IMR-90 (cell line): ENCODE data around the gene EHBP1L1. TPM values are rescaled to one million over a fixed set of nuclear protein-coding genes. Genes with fewer than 3 reads are reported as not detected.

ENCODE experiments used
- ATAC-seq: fragments of 200-7000 bp; cut with Tn5 transposase; 2 replicates; pipeline ENCODE4 v1.9.1; 2020; ENCODE audit warnings: low read depth, mild to moderate bottlenecking, moderate library complexity
- BruUV-seq: library from RNA; stranded (reverse); fragments of 400-500 nt; replicated peaks from 2 replicates; lab custom pipeline; 2021; lab: Mats Ljungman, UMichigan
- CTCF ChIA-PET: fragments of 300-600 bp; formaldehyde crosslinking; extraction: SDS; loops from one replicate; lab custom pipeline; 2021; ENCODE audit warnings: antibody characterized with exemption; lab: Yijun Ruan, JAX
- POLR2A ChIA-PET: fragments of 300-600 bp; sonication (Branson Sonifier 250); formaldehyde crosslinking; loops from one replicate; lab custom pipeline; 2022; ENCODE audit warnings: antibody characterized with exemption; ENCODE audit not compliant: unreplicated experiment; lab: Charles Lee
- DNase-seq: peaks from one replicate; pipeline ENCODE4 v3.0.0; 2013
- H2AFZ ChIP-seq: replicated peaks from 2 replicates; pipeline ENCODE3; 2013; ENCODE audit warnings: low read length, mild to moderate bottlenecking; ENCODE audit not compliant: poor library complexity
- H2AK5ac ChIP-seq: 2 replicates; pipeline ENCODE4 v1.6.1; 2013; ENCODE audit warnings: low read depth, low read length, inconsistent platforms
- H2AK9ac ChIP-seq: replicated peaks from 2 replicates; pipeline ENCODE3; 2013; ENCODE audit warnings: mild to moderate bottlenecking, low read depth, low read length, moderate library complexity; ENCODE audit not compliant: poor library complexity
- H2BK120ac ChIP-seq: 2 replicates; pipeline ENCODE4 v1.6.1; 2013; ENCODE audit warnings: low read depth, low read length, inconsistent platforms
- H2BK15ac ChIP-seq: 3 replicates; pipeline ENCODE4 v1.6.1; 2013; ENCODE audit warnings: low read depth, low read length, inconsistent platforms
- H2BK20ac ChIP-seq: 2 replicates; pipeline ENCODE4 v1.6.1; 2013; ENCODE audit warnings: low read depth, mild to moderate bottlenecking, inconsistent platforms, low read length, moderate library complexity
- H2BK5ac ChIP-seq: 2 replicates; pipeline ENCODE4 v1.6.1; 2013; ENCODE audit warnings: mild to moderate bottlenecking, low read depth, low read length, inconsistent platforms; ENCODE audit not compliant: poor library complexity, severe bottlenecking
- H3K14ac ChIP-seq: replicated peaks from 2 replicates; pipeline ENCODE4 v1.6.1; 2013; ENCODE audit warnings: low read depth, low read length, inconsistent platforms
- H3K18ac ChIP-seq: 2 replicates; pipeline ENCODE4 v1.6.1; 2013; ENCODE audit warnings: low read depth, low read length, control low read depth
- H3K23ac ChIP-seq: 2 replicates; pipeline ENCODE4 v1.6.1; 2013; ENCODE audit warnings: low read depth, low read length, inconsistent platforms
- H3K27ac ChIP-seq: 2 replicates; pipeline ENCODE4 v1.5.1; 2013; ENCODE audit warnings: mild to moderate bottlenecking, control low read depth, low read length; ENCODE audit not compliant: insufficient read depth
- H3K27me3 ChIP-seq: 2 replicates; pipeline ENCODE4 v1.6.1; 2013; ENCODE audit warnings: low read length; ENCODE audit not compliant: control insufficient read depth, insufficient read depth
- H3K36me3 ChIP-seq: 2 replicates; pipeline ENCODE4 v1.6.1; 2013; ENCODE audit warnings: low read length, mixed read lengths; ENCODE audit not compliant: control insufficient read depth, insufficient read depth
- H3K4ac ChIP-seq: 2 replicates; pipeline ENCODE4 v1.6.1; 2013; ENCODE audit warnings: low read depth, low read length, inconsistent platforms
- H3K4me1 ChIP-seq: 2 replicates; pipeline ENCODE4 v1.6.1; 2013; ENCODE audit warnings: low read length, mixed read lengths; ENCODE audit not compliant: control insufficient read depth, insufficient read depth
- H3K4me2 ChIP-seq: 2 replicates; pipeline ENCODE4 v1.6.1; 2013; ENCODE audit warnings: low read depth, mild to moderate bottlenecking, control low read depth, low read length, moderate library complexity
- H3K4me3 ChIP-seq: 2 replicates; pipeline ENCODE4 v1.5.1; 2013; ENCODE audit warnings: low read depth, mild to moderate bottlenecking, control low read depth, low read length, moderate library complexity; ENCODE audit not compliant: insufficient read depth
- H3K56ac ChIP-seq: 2 replicates; pipeline ENCODE4 v1.6.1; 2013; ENCODE audit warnings: low read length, inconsistent platforms; ENCODE audit not compliant: insufficient read depth; ENCODE audit errors: extremely low read depth
- H3K79me1 ChIP-seq, 2 experiments: 2 replicates each; pipeline ENCODE4 v1.6.1; 2013; ENCODE audit warnings: low read length in 2 of 2, inconsistent platforms in 1 of 2, low read depth in 1 of 2
- H3K9ac ChIP-seq: 2 replicates; pipeline ENCODE4 v1.6.1; 2013; ENCODE audit warnings: low read depth, low read length, control low read depth
- H3K9me1 ChIP-seq: 2 replicates; pipeline ENCODE4 v1.6.1; 2013; ENCODE audit warnings: low read length, inconsistent platforms; ENCODE audit not compliant: insufficient read depth
- H3K9me3 ChIP-seq: 2 replicates; pipeline ENCODE4 v1.6.1; 2013; ENCODE audit warnings: low read length; ENCODE audit not compliant: control insufficient read depth, insufficient read depth
- H4K20me1 ChIP-seq: 2 replicates; pipeline ENCODE4 v1.6.1; 2013; ENCODE audit warnings: low read length, inconsistent platforms; ENCODE audit not compliant: insufficient read depth
- H4K5ac ChIP-seq: 2 replicates; pipeline ENCODE4 v1.6.1; 2013; ENCODE audit warnings: mild to moderate bottlenecking, low read depth, low read length, control low read depth
- H4K8ac ChIP-seq, 2 experiments: 2 replicates each; pipeline ENCODE4 v1.6.1; 2013; ENCODE audit warnings: low read depth in 2 of 2, low read length in 2 of 2, control low read depth in 1 of 2, inconsistent platforms in 1 of 2
- H4K91ac ChIP-seq: 2 replicates; pipeline ENCODE4 v1.6.1; 2013; ENCODE audit warnings: low read depth, low read length, inconsistent platforms; ENCODE audit not compliant: insufficient read depth
- BHLHE40 ChIP-seq: fragments of 150-350 bp; IDR thresholded peaks from 2 replicates; pipeline ENCODE4 v1.6.1; 2016; ENCODE audit warnings: mild to moderate bottlenecking, low read depth, low read length
- ELK1 ChIP-seq: fragments of 150-350 bp; IDR thresholded peaks from 2 replicates; pipeline ENCODE4 v1.6.1; 2016; ENCODE audit warnings: low read depth, mild to moderate bottlenecking, low read length, moderate library complexity, borderline replicate concordance
- FOS ChIP-seq: fragments of 150-350 bp; IDR thresholded peaks from 2 replicates; pipeline ENCODE4 v1.6.1; 2016; ENCODE audit warnings: low read depth, low read length
- MAZ ChIP-seq: IDR thresholded peaks from 2 replicates; pipeline ENCODE4 v1.6.1; 2012; ENCODE audit warnings: low read depth, mild to moderate bottlenecking, low read length, improper control_type of control experiment, moderate library complexity, borderline replicate concordance
- NFE2L2 ChIP-seq: fragments of 150-350 bp; IDR thresholded peaks from 2 replicates; pipeline ENCODE4 v1.6.1; 2016; ENCODE audit warnings: low read depth, mild to moderate bottlenecking, low read length
- RAD21 ChIP-seq: IDR thresholded peaks from 2 replicates; pipeline ENCODE4 v1.6.1; 2012; ENCODE audit warnings: low read length, improper control_type of control experiment
- RFX5 ChIP-seq: IDR thresholded peaks from 2 replicates; pipeline ENCODE4 v1.8.0; 2012; ENCODE audit warnings: low read depth, mild to moderate bottlenecking, low read length, moderate library complexity
- SMC3 ChIP-seq: fragments of 150-350 bp; IDR thresholded peaks from 2 replicates; pipeline ENCODE4 v1.6.1; 2016; ENCODE audit warnings: low read depth, mild to moderate bottlenecking, antibody characterized with exemption, low read length, moderate library complexity
- WGBS, 2 experiments: methylation state at CpG; one replicate each; pipeline versions ENCODE4 v1.1.5 to v1.1.7; 2013; ENCODE audit warnings: missing lambda C conversion rate in 2 of 2; ENCODE audit not compliant: insufficient read length in 1 of 2; ENCODE audit errors: extremely low coverage in 2 of 2; 5-methylcytosine and 5-hydroxymethylcytosine counted together
- dilution Hi-C: fragments of 300-500 bp; cut with HindIII; formaldehyde crosslinking; loops from one replicate; pipeline ENCODE4 v1.14.3; 2018; ENCODE audit warnings: low sequenced_read_pairs; ENCODE audit not compliant: unreplicated experiment
- in situ Hi-C: fragments of 300-500 bp; cut with MboI; formaldehyde crosslinking; loops from 3 replicates; pipeline ENCODE4 v1.14.3; 2019; ENCODE audit warnings: low sequenced_read_pairs, inconsistent platforms, mixed read lengths
- intact Hi-C: fragments of 100-400 bp; cut with micrococcal nuclease; formaldehyde crosslinking; loops from 2 replicates; pipeline ENCODE4 v1.10.0; 2022
- polyA plus RNA-seq, 3 experiments: library from polyadenylated mRNA; depleted of rRNA; stranded (reverse); fragments of >200 nt; gene quantifications; 2 replicates each; pipeline ENCODE4 v1.2.3, GENCODE V29; 2012; ENCODE audit warnings: low replicate concordance in 1 of 3
- total RNA-seq: library from RNA; depleted of rRNA; stranded (reverse); fragments of >200 nt; gene quantifications from 2 replicates; pipeline ENCODE4 v1.2.3, GENCODE V29; 2012
- TF ChIP-seq, protein P1 (sequence below): fragments of 150-350 bp; IDR thresholded peaks from 2 replicates; pipeline ENCODE4 v1.6.1; 2017; ENCODE audit warnings: mild to moderate bottlenecking, antibody characterized with exemption, low read length, low read depth
- TF ChIP-seq, protein P2 (sequence below): conservative IDR thresholded peaks from 2 replicates; pipeline ENCODE4 v1.5.1; 2012; ENCODE audit warnings: mild to moderate bottlenecking, low read depth, low read length, improper control_type of control experiment

EHBP1L1 gene
- total and polyA plus RNA-seq, 2 of the 4 experiments (the other 2 are of a cell fraction), result 10.0 to 27.4 TPM

DNA sequence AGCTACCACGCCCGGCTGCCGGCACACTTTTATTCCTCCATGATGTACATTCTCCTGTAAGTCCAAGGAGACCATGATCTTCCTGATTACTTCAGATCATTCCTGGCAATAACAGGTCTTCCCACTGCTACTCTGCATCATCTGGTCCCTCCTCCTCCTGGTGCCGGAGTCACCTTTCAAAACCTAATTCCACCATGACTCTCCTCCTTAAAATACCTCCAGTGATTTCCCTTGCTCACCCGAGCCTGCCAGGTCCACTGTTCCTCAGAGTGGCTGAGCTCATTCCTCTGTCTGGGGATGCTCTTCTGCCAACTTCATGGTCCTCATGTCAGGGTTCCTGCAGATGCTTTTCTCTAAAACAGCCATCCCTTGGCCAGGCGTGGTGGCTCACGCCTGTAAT is 13.8 kb upstream of the EHBP1L1 start:
- no peak for TF ChIP-seq SMC3
- no peak for TF ChIP-seq NFE2L2
- no peak for TF ChIP-seq MAZ
- no peak for TF ChIP-seq RAD21
- TF ChIP-seq FOS, result no peak
- no peak for TF ChIP-seq ELK1
- TF ChIP-seq BHLHE40, result no peak
- TF ChIP-seq, protein P1, sequence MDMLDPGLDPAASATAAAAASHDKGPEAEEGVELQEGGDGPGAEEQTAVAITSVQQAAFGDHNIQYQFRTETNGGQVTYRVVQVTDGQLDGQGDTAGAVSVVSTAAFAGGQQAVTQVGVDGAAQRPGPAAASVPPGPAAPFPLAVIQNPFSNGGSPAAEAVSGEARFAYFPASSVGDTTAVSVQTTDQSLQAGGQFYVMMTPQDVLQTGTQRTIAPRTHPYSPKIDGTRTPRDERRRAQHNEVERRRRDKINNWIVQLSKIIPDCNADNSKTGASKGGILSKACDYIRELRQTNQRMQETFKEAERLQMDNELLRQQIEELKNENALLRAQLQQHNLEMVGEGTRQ, result no peak
- TF ChIP-seq, protein P2, sequence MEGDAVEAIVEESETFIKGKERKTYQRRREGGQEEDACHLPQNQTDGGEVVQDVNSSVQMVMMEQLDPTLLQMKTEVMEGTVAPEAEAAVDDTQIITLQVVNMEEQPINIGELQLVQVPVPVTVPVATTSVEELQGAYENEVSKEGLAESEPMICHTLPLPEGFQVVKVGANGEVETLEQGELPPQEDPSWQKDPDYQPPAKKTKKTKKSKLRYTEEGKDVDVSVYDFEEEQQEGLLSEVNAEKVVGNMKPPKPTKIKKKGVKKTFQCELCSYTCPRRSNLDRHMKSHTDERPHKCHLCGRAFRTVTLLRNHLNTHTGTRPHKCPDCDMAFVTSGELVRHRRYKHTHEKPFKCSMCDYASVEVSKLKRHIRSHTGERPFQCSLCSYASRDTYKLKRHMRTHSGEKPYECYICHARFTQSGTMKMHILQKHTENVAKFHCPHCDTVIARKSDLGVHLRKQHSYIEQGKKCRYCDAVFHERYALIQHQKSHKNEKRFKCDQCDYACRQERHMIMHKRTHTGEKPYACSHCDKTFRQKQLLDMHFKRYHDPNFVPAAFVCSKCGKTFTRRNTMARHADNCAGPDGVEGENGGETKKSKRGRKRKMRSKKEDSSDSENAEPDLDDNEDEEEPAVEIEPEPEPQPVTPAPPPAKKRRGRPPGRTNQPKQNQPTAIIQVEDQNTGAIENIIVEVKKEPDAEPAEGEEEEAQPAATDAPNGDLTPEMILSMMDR, result no peak
- no peak for TF ChIP-seq RFX5
- Histone ChIP-seq H4K5ac (no peak overlapping the region), H2AFZ (no peak overlapping the region), H3K27me3 (no peaks in the 10 kb centered on the region), H3K36me3 (no peaks in the 10 kb centered on the region), H3K9me3 (no peaks in the 10 kb centered on the region), H4K91ac (no peak overlapping the region), H2AK9ac (no peak overlapping the region), H4K20me1 (no peaks in the 10 kb centered on the region), H3K14ac (no peak overlapping the region), H3K27ac (no peak overlapping the region), H2BK5ac (no peak overlapping the region), H4K8ac (no peak overlapping the region), H3K9ac (no peak overlapping the region), H2AK5ac (no peak overlapping the region), H2BK20ac (no peak overlapping the region), H3K56ac (no peak overlapping the region), H3K4ac (no peak overlapping the region), H3K18ac (no peak overlapping the region), H3K4me2 (no peak overlapping the region), H3K4me1 (peaks cover 26% of the 10 kb centered on the region), H3K4me3 (no peak overlapping the region), H3K9me1 (peaks cover 24% of the 10 kb centered on the region), H2BK15ac (no peak overlapping the region), H3K23ac (no peak overlapping the region), H2BK120ac (no peak overlapping the region), H3K79me1 (peaks cover 5 to 25% of the 10 kb centered on the region in 2 experiments; a peak in 3 of 4 replicates)
- in situ Hi-C loops, result no loop called here
- intact Hi-C loops, result no loop called here
- ChIA-PET POLR2A (no interaction called here), CTCF (no interaction called here)
- no peak for ATAC-seq
- no peak for DNase-seq
- no TSS peak for BruUV-seq
- 94% methylated on average over 5 of the region's 7 CpGs; no CpG with 5 or more reads in 1 of the 2 experiments for WGBS, 2 experiments
- dilution Hi-C loops, result no loop called here
